ENCODE results near the gene CTTNBP2NL.
"Not testable (repeated sequence)": the region's sequence is repeated elsewhere in the genome, so short reads cannot be mapped to it uniquely, and the experiment has no call there.

Gene CTTNBP2NL

DNA sequence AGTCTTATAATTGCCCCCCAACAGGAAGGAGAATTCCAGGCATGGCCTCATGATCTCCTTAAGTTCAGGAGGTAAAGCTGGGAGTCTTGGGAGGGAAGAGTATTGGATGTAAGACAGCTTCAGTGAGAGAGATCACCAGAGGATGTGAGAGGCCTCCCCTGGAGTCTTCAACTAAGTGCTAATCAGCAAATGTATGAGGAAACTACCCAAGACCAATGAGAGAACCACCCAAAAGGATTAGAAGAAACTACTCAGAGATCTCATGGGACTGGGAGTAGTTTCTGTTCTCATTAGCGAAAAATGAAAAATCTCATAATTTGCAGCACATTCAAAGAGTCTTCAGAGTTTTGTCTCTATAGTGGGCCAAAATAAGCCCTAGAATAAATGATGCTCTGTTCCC, 76.1 kb downstream of the CTTNBP2NL start:
- DNase-seq, result no peak
- no peaks in the 10 kb centered on the region for H3K4me1 ChIP-seq (ENCODE audit: control insufficient read depth, insufficient read depth, low read length, poor library complexity, severe bottlenecking)
- no peak overlapping the region for H3K4me3 ChIP-seq (ENCODE audit: insufficient read depth, low read depth, low read length, poor library complexity, severe bottlenecking)
- no peaks in the 10 kb centered on the region for H3K9me3 ChIP-seq (ENCODE audit: control insufficient read depth, low read length)
- peaks cover 4% of the 10 kb centered on the region for H3K27me3 ChIP-seq (replicated peaks; ENCODE audit: control insufficient read depth, insufficient read depth, low read length, poor library complexity, severe bottlenecking)
- H3K27ac ChIP-seq (ENCODE audit: insufficient read depth, low read length, poor library complexity, severe bottlenecking), result no peak overlapping the region
- H3K36me3 ChIP-seq (ENCODE audit: control insufficient read depth, insufficient read depth, low read length), result no peaks in the 10 kb centered on the region

- H3K4me1 ChIP-seq (ENCODE audit: control insufficient read depth, insufficient read depth, low read length, poor library complexity, severe bottlenecking), result no peaks in the 10 kb centered on the region
- no peaks in the 10 kb centered on the region for H3K36me3 ChIP-seq (ENCODE audit: control insufficient read depth, insufficient read depth, low read length)
- H3K4me3 ChIP-seq (ENCODE audit: insufficient read depth, low read depth, low read length, poor library complexity, severe bottlenecking), result no peak overlapping the region
- no peak for DNase-seq
- H3K27me3 ChIP-seq (replicated peaks; ENCODE audit: control insufficient read depth, insufficient read depth, low read length, poor library complexity, severe bottlenecking), result no peaks in the 10 kb centered on the region
- H3K9me3 ChIP-seq (ENCODE audit: control insufficient read depth, low read length), result peaks cover 10% of the 10 kb centered on the region
- no peak overlapping the region for H3K27ac ChIP-seq (ENCODE audit: insufficient read depth, low read length, poor library complexity, severe bottlenecking)
These were observed 81.5 kb downstream of the CTTNBP2NL start for GRCh38 chr1:112477550-112477949.

GRCh38 chr1:112478314-112478713, 82.3 kb downstream of the CTTNBP2NL start:
- H3K9me3 ChIP-seq (ENCODE audit: control insufficient read depth, low read length), result peaks cover 10% of the 10 kb centered on the region

DNA sequence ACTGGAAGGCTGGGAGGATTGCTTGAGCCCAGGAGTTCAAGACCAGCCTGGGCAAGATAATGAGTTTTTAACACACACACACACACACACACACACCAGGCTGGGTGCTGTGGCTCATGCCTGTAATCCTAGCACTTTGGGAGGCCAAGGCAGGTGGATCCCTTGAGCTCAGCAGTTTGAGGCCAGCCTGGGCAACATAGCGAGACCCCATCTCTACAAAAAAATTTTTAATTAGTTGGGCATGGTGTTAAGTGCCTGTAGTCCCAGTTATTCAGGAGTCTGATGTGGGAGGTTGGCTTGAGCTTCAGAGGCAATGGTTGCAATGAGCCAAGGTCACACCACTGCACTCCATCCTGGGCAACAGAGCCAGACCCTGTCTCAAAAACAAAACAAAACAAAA, 90.0 kb downstream of the CTTNBP2NL start:
- not testable (repeated sequence) for H3K27me3 ChIP-seq (replicated peaks; ENCODE audit: control insufficient read depth, insufficient read depth, low read length, poor library complexity, severe bottlenecking); H3K4me1 ChIP-seq (ENCODE audit: control insufficient read depth, insufficient read depth, low read length, poor library complexity, severe bottlenecking); H3K36me3 ChIP-seq (ENCODE audit: control insufficient read depth, insufficient read depth, low read length); H3K9me3 ChIP-seq (ENCODE audit: control insufficient read depth, low read length); DNase-seq; H3K27ac ChIP-seq (ENCODE audit: insufficient read depth, low read length, poor library complexity, severe bottlenecking); H3K4me3 ChIP-seq (ENCODE audit: insufficient read depth, low read depth, low read length, poor library complexity, severe bottlenecking)

More at GRCh38 chr1:112478314-112478713, 82.3 kb downstream of the CTTNBP2NL start:
- Histone ChIP-seq H3K4me3 (ENCODE audit: insufficient read depth, low read depth, low read length, poor library complexity, severe bottlenecking) (no peak overlapping the region), H3K27me3 (replicated peaks; ENCODE audit: control insufficient read depth, insufficient read depth, low read length, poor library complexity, severe bottlenecking) (no peaks in the 10 kb centered on the region), H3K27ac (ENCODE audit: insufficient read depth, low read length, poor library complexity, severe bottlenecking) (no peak overlapping the region), H3K4me1 (ENCODE audit: control insufficient read depth, insufficient read depth, low read length, poor library complexity, severe bottlenecking) (no peaks in the 10 kb centered on the region), H3K36me3 (ENCODE audit: control insufficient read depth, insufficient read depth, low read length) (no peaks in the 10 kb centered on the region)
- DNase-seq, result no peak

DNA sequence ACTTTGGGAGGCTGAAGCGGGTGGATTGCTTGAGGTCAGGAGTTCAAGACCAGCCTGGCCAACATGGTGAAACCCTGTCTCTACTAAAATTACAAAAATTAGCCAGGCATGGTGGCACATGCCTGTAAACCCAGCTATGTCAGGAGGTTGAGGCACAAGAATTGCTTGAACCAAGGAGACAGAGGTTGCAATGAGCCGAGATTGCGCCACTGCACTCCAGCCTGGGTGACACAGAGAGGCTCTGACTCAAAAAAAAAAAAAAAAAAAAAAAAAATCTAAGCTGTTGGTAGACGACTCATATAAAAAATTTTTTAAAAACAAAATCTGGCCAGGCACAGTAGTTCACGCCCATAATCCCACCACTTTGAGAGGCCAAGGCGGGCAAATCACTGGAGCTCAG, 91.7 kb downstream of the CTTNBP2NL start:
- H3K4me1 ChIP-seq (ENCODE audit: control insufficient read depth, insufficient read depth, low read length, poor library complexity, severe bottlenecking); H3K9me3 ChIP-seq (ENCODE audit: control insufficient read depth, low read length); DNase-seq; H3K27me3 ChIP-seq (replicated peaks; ENCODE audit: control insufficient read depth, insufficient read depth, low read length, poor library complexity, severe bottlenecking); H3K4me3 ChIP-seq (ENCODE audit: insufficient read depth, low read depth, low read length, poor library complexity, severe bottlenecking); H3K36me3 ChIP-seq (ENCODE audit: control insufficient read depth, insufficient read depth, low read length); H3K27ac ChIP-seq (ENCODE audit: insufficient read depth, low read length, poor library complexity, severe bottlenecking): not testable (repeated sequence)

DNA sequence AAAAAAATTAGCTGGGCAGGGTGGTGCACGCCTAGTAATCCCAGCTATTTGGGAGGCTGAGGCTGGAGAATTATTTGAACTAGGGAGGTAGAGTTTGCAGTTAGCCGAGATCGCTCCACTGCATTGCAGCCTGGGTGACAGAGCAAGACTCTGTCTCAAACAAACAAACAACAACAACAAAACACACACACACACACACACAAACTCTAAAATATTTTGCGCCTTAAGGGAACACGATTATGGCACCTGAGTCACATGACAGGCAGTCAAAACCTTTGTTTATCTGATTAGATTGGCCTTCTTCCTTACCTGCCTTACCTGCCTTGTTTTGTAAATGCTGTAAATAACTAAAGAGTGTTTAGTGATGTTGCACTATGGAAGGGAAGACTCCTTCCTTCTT, 92.1 kb downstream of the CTTNBP2NL start:
- H3K4me3 ChIP-seq (ENCODE audit: insufficient read depth, low read depth, low read length, poor library complexity, severe bottlenecking), result no peak overlapping the region
- H3K4me1 ChIP-seq (ENCODE audit: control insufficient read depth, insufficient read depth, low read length, poor library complexity, severe bottlenecking), result no peaks in the 10 kb centered on the region
- no peak overlapping the region for H3K27ac ChIP-seq (ENCODE audit: insufficient read depth, low read length, poor library complexity, severe bottlenecking)
- DNase-seq, result no peak
- H3K36me3 ChIP-seq (ENCODE audit: control insufficient read depth, insufficient read depth, low read length), result no peaks in the 10 kb centered on the region
- no peaks in the 10 kb centered on the region for H3K9me3 ChIP-seq (ENCODE audit: control insufficient read depth, low read length)
- no peaks in the 10 kb centered on the region for H3K27me3 ChIP-seq (replicated peaks; ENCODE audit: control insufficient read depth, insufficient read depth, low read length, poor library complexity, severe bottlenecking)

GRCh38 chr1:112492076-112492475, 96.1 kb downstream of the CTTNBP2NL start:
- no peak for DNase-seq

DNA sequence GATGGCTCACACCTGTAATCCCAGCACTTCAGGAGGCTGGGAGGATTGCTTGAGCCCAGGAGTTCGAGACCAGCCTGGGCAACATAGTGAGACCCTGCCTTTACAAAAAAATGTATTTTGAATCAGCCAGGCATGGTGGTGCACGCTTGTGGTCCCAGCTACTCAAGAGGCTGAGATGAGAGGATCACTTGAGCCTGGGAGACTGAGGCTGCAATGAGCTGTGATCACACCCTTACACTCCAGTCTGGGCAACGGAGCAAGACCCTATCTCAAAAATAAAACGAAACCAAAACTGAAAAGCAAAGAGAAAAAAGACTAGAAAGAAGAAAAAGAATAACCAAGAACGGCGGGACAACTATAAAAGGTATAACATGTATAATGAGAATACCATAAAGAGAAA, 97.3 kb downstream of the CTTNBP2NL start:
- no peak for DNase-seq
- Histone ChIP-seq H3K4me3 (ENCODE audit: insufficient read depth, low read depth, low read length, poor library complexity, severe bottlenecking) (no peak overlapping the region), H3K9me3 (ENCODE audit: control insufficient read depth, low read length) (no peaks in the 10 kb centered on the region)

More at GRCh38 chr1:112492076-112492475, 96.1 kb downstream of the CTTNBP2NL start:
- Histone ChIP-seq H3K27ac (ENCODE audit: insufficient read depth, low read length, poor library complexity, severe bottlenecking) (no peak overlapping the region), H3K4me3 (ENCODE audit: insufficient read depth, low read depth, low read length, poor library complexity, severe bottlenecking) (no peak overlapping the region), H3K27me3 (replicated peaks; ENCODE audit: control insufficient read depth, insufficient read depth, low read length, poor library complexity, severe bottlenecking) (no peaks in the 10 kb centered on the region), H3K9me3 (ENCODE audit: control insufficient read depth, low read length) (no peaks in the 10 kb centered on the region), H3K36me3 (ENCODE audit: control insufficient read depth, insufficient read depth, low read length) (no peaks in the 10 kb centered on the region), H3K4me1 (ENCODE audit: control insufficient read depth, insufficient read depth, low read length, poor library complexity, severe bottlenecking) (no peaks in the 10 kb centered on the region)

GRCh38 chr1:112496290-112496689, 100.3 kb downstream of the CTTNBP2NL start:
- no peak overlapping the region for H3K27ac ChIP-seq (ENCODE audit: insufficient read depth, low read length, poor library complexity, severe bottlenecking)
- no peak for DNase-seq

More for the DNA sequence above, 97.3 kb downstream of the CTTNBP2NL start:
- no peaks in the 10 kb centered on the region for H3K36me3 ChIP-seq (ENCODE audit: control insufficient read depth, insufficient read depth, low read length)
- H3K4me1 ChIP-seq (ENCODE audit: control insufficient read depth, insufficient read depth, low read length, poor library complexity, severe bottlenecking), result no peaks in the 10 kb centered on the region
- H3K27me3 ChIP-seq (replicated peaks; ENCODE audit: control insufficient read depth, insufficient read depth, low read length, poor library complexity, severe bottlenecking), result no peaks in the 10 kb centered on the region
- no peak overlapping the region for H3K27ac ChIP-seq (ENCODE audit: insufficient read depth, low read length, poor library complexity, severe bottlenecking)

DNA sequence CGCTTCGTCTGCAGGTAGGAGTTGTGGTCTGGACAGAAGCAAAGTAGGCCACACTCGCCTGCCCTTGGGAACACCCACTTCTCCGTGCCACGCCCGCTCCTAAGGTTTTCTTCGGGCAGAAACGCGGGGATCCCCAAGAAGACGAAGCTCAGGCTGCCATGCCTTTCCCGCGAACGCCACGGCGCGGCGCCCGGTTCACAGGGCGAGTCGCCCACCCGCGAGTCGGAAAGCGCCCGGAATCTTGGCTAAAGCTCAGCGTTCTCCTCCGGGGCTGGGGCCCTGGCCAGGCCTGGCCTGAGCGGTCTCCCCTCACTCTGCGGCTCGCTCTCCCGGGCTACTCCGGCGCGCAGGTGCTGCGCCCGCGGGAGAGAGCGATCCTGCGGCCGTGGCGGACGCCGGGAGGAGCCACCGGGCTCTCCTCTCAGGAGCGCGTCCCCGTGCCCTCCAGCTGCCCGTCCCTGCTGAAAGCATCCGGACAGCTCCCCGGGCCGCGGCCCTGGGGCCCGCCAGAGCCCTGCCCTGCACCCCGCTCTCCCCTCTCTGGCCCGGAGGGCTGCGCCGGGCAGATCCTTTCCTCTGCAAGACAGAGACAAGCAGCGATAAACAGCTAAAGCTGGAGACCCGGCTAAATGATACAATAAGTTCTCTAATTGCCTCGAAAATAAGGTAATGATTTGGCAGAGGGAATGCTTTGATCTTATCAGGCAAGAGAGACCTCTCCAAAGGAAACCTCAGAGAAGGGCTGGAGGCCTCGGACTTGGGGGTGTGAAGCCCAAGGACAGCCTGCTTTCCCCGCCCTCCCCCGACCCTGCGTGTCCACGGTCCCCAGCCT, 106.0 kb downstream of the CTTNBP2NL start:
- Histone ChIP-seq H3K9me3 (ENCODE audit: control insufficient read depth, low read length) (no peaks in the 10 kb centered on the region), H3K36me3 (ENCODE audit: control insufficient read depth, insufficient read depth, low read length) (no peaks in the 10 kb centered on the region), H3K27me3 (replicated peaks; ENCODE audit: control insufficient read depth, insufficient read depth, low read length, poor library complexity, severe bottlenecking) (peaks cover 26% of the 10 kb centered on the region), H3K4me1 (ENCODE audit: control insufficient read depth, insufficient read depth, low read length, poor library complexity, severe bottlenecking) (peaks cover 10% of the 10 kb centered on the region), H3K27ac (ENCODE audit: insufficient read depth, low read length, poor library complexity, severe bottlenecking) (no peak overlapping the region), H3K4me3 (ENCODE audit: insufficient read depth, low read depth, low read length, poor library complexity, severe bottlenecking) (peak overlapping the region; percentile 59)
- peak; percentile 10 to 30 (median 27) for DNase-seq

More at GRCh38 chr1:112496290-112496689, 100.3 kb downstream of the CTTNBP2NL start:
- H3K36me3 ChIP-seq (ENCODE audit: control insufficient read depth, insufficient read depth, low read length), result no peaks in the 10 kb centered on the region
- no peaks in the 10 kb centered on the region for H3K4me1 ChIP-seq (ENCODE audit: control insufficient read depth, insufficient read depth, low read length, poor library complexity, severe bottlenecking)
- no peaks in the 10 kb centered on the region for H3K9me3 ChIP-seq (ENCODE audit: control insufficient read depth, low read length)
- no peak overlapping the region for H3K4me3 ChIP-seq (ENCODE audit: insufficient read depth, low read depth, low read length, poor library complexity, severe bottlenecking)
- H3K27me3 ChIP-seq (replicated peaks; ENCODE audit: control insufficient read depth, insufficient read depth, low read length, poor library complexity, severe bottlenecking), result peaks cover 12% of the 10 kb centered on the region

All from effector memory CD4-positive, alpha-beta T cell (primary cell).